SK-N-SH (cell line): ENCODE measurements around the gene PARP12. TPM values are rescaled to one million over a fixed set of nuclear protein-coding genes. Genes with fewer than 3 reads are reported as not detected.

Experiments used
- CTCF ChIA-PET: fragments of 300-600, 350-600 bp; formaldehyde crosslinking; extraction: SDS; loops from one replicate; lab custom pipeline; 2021; lab: Yijun Ruan, JAX
- POLR2A ChIA-PET: fragments of 350-600 bp; sonication (Branson Sonifier 250); formaldehyde crosslinking; extraction: SDS; loops from one replicate; lab custom pipeline; 2020; ENCODE audit warnings: antibody characterized with exemption, inconsistent platforms; lab: Yijun Ruan, JAX
- DNase-seq: peaks from one replicate; pipeline ENCODE4 v3.0.0; 2012
- H2AFZ ChIP-seq: fragments of 200-600 bp; sonication (generic); 2 replicates; pipeline ENCODE4 v1.8.1; 2016; ENCODE audit warnings: antibody characterized with exemption, mild to moderate bottlenecking, low read depth
- H3F3A ChIP-seq: fragments of 200-600 bp; sonication (generic); replicated peaks from 2 replicates; pipeline ENCODE3; 2016; ENCODE audit warnings: antibody characterized with exemption, mild to moderate bottlenecking; ENCODE audit not compliant: insufficient read depth
- H3K27ac ChIP-seq, 2 experiments: fragments of 200-500 bp in 1 of 2; fragments of 200-600 bp in 1 of 2; sonication (Bioruptor generic) in 1 of 2; sonication (generic), shearing (Covaris generic) in 1 of 2; 2 replicates each; pipeline versions ENCODE4 v1.5.1 to v1.6.1; 2014 to 2016; ENCODE audit warnings: low read depth in 2 of 2, inconsistent platforms in 1 of 2, low read length in 1 of 2, mild to moderate bottlenecking in 1 of 2, mixed read lengths in 1 of 2
- H3K27me3 ChIP-seq: fragments of 200-600 bp; sonication (generic), shearing (Covaris generic); 2 replicates; pipeline ENCODE4 v1.6.1; 2016; ENCODE audit warnings: mixed run types; ENCODE audit not compliant: insufficient read depth
- H3K36me3 ChIP-seq, 2 experiments: fragments of 200-500 bp in 1 of 2; fragments of 200-600 bp in 1 of 2; sonication (Bioruptor generic) in 1 of 2; sonication (generic) in 1 of 2; replicated peaks in 1 of 2; 2 replicates each; pipeline versions ENCODE3 to v1.5.1; 2014 to 2016; ENCODE audit warnings: low read length in 1 of 2, mild to moderate bottlenecking in 1 of 2; ENCODE audit not compliant: insufficient read depth in 2 of 2, control insufficient read depth in 1 of 2
- H3K4me1 ChIP-seq, 2 experiments: fragments of 200-500 bp in 1 of 2; fragments of 200-600 bp in 1 of 2; sonication (Bioruptor generic) in 1 of 2; sonication (generic), shearing (Covaris generic) in 1 of 2; 2 replicates each; pipeline versions ENCODE4 v1.5.1 to v1.6.1; 2014 to 2016; ENCODE audit warnings: low read depth in 1 of 2, low read length in 1 of 2, mixed run types in 1 of 2; ENCODE audit not compliant: insufficient read depth in 2 of 2, control insufficient read depth in 1 of 2
- H3K4me2 ChIP-seq: fragments of 200-600 bp; sonication (generic), shearing (Covaris generic); 2 replicates; pipeline ENCODE4 v1.6.1; 2017; ENCODE audit warnings: mixed run types
- H3K4me3 ChIP-seq, 2 experiments: fragments of 200-500 bp in 1 of 2; fragments of 200-600 bp in 1 of 2; sonication (Bioruptor generic) in 1 of 2; sonication (generic), shearing (Covaris generic) in 1 of 2; 2 replicates each; pipeline versions ENCODE4 v1.5.1 to v1.8.1; 2014 to 2016; ENCODE audit warnings: low read depth in 2 of 2, inconsistent platforms in 1 of 2, low read length in 1 of 2, mild to moderate bottlenecking in 1 of 2, mixed read lengths in 1 of 2, moderate library complexity in 1 of 2
- H3K79me2 ChIP-seq: fragments of 200-600 bp; sonication (generic); 2 replicates; pipeline ENCODE4 v1.8.1; 2017; ENCODE audit warnings: mild to moderate bottlenecking; ENCODE audit not compliant: insufficient read depth
- H3K9ac ChIP-seq: fragments of 200-600 bp; sonication (generic); 2 replicates; pipeline ENCODE4 v1.6.1; 2017; ENCODE audit warnings: mixed run types
- H3K9me2 ChIP-seq: fragments of 200-600 bp; sonication (generic); 2 replicates; pipeline ENCODE4 v1.6.1; 2017; ENCODE audit warnings: mixed run types
- H3K9me3 ChIP-seq: fragments of 200-600 bp; sonication (generic); 2 replicates; pipeline ENCODE4 v1.6.1; 2017; ENCODE audit warnings: mixed run types, mild to moderate bottlenecking, moderate library complexity
- H4K20me1 ChIP-seq: fragments of 200-600 bp; sonication (generic); 2 replicates; pipeline ENCODE4 v1.6.1; 2017; ENCODE audit warnings: mild to moderate bottlenecking, mixed run types; ENCODE audit not compliant: insufficient read depth
- JUND ChIP-seq: IDR thresholded peaks from 2 replicates; pipeline ENCODE4 v1.4.0; 2012
- NFIC ChIP-seq: IDR thresholded peaks from 2 replicates; pipeline ENCODE4 v1.4.0; 2012; ENCODE audit warnings: borderline replicate concordance
- PBX3 ChIP-seq: IDR thresholded peaks from 2 replicates; pipeline ENCODE4; 2012
- POLR2AphosphoS5 ChIP-seq: IDR thresholded peaks from 2 replicates; pipeline ENCODE4 v1.6.1; 2012; ENCODE audit warnings: low read depth, low read length
- RFX5 ChIP-seq: IDR thresholded peaks from 2 replicates; pipeline ENCODE4 v1.6.1; 2012; ENCODE audit warnings: mild to moderate bottlenecking, improper control_type of control experiment, low read length
- TAF1 ChIP-seq: IDR thresholded peaks from 2 replicates; pipeline ENCODE4 v1.6.1; 2012; ENCODE audit warnings: low read depth, mild to moderate bottlenecking, low read length, moderate library complexity, borderline replicate concordance
- YY1 ChIP-seq: IDR thresholded peaks from 2 replicates; pipeline ENCODE4 v1.4.0; 2012; ENCODE audit warnings: low read depth, mild to moderate bottlenecking
- WGBS: methylation state at CpG from one replicate; pipeline ENCODE4 v1.1.6; 2017; ENCODE audit warnings: low lambda C conversion rate; 5-methylcytosine and 5-hydroxymethylcytosine counted together
- polyA plus RNA-seq, 3 experiments: library from polyadenylated mRNA; depleted of rRNA; stranded (reverse); fragments of >200 nt; gene quantifications; 2 replicates each; pipeline ENCODE4 v1.2.3, GENCODE V29; 2012
- TF ChIP-seq, protein P1 (sequence below): IDR thresholded peaks from 2 replicates; pipeline ENCODE4 v1.4.0; 2012; ENCODE audit warnings: low read depth

PARP12 gene
- polyA plus RNA-seq, 1 of the 3 experiments (the other 2 are of a cell fraction), result 17.7 TPM

DNA sequence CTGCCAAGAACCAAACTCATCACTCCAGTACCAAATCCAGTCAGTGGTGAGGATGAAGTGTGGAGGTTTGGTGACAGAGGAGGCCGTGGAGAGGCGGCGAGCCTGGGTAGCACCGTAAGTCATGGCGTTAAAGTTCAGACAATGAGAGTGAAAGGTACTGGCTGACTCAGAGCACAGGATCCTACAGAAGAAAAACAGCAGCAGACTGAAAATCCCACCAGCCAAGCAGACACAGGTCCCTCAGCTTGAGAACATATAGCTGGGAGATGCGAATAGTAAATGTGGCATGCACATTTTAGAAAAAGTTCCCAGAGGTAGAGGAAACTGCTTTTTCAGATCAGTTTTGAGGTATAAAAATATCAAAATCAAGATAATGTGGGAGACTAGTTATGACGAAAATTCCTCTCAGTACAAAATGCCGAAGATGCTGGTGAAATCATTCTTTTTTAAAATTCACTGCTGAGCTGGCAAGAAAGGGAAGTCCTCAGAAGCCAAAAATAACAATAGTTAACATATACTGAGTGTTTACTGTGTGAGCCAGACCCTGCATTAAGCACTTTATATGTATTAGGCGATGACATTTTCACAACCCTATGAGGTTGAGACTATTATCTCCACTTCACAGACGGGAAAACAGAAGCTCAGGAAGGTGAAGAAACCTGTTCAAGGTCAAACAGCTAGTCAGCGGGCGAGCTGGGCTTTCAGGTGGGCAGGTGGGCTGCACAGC is 20.9 kb downstream of the PARP12 start:
- H2AFZ ChIP-seq, result no peak overlapping the region

DNA sequence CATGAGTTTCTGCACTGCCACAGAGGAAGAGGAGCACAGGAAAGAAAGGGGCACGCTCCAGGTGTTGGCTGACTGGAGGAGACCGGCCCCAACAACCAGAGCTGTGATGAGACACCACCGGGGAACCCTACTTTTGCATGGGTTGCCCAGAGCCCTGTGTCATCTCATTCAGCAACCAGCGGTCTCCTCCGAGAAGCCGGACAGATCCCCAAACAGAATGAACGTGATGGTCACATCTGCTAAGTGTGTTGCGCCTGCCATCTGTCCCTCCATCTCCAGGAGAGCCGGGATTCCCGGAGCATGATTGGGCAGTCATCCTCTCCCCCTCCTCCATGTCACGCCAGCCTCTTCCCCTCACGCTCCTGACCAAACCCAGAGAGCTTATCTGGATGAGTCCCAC is 22.9 kb downstream of the PARP12 start:
- no peak overlapping the region for H3K4me2 ChIP-seq
- no peak for DNase-seq
- WGBS, result 93% methylated on average over 12 of the region's 12 CpGs
- H3K9me3 ChIP-seq, result no peaks in the 10 kb centered on the region
- H2AFZ ChIP-seq, result no peak overlapping the region
- ChIA-PET POLR2A (no interaction called here), CTCF (interaction anchor here (0.8 to 1.6 kb wide), 4 partner anchors 13 to 540 kb away, joined by 3 to 4 read pairs (median 3); no protein-coding TSS in a partner anchor)
- no peaks in the 10 kb centered on the region for H3K36me3 ChIP-seq
- no peak overlapping the region for H3K4me3 ChIP-seq
- no peaks in the 10 kb centered on the region for H3K9me2 ChIP-seq
- no peaks in the 10 kb centered on the region for H3K27me3 ChIP-seq
- no peak overlapping the region for H3K9ac ChIP-seq
- peaks cover 8% of the 10 kb centered on the region for H3F3A ChIP-seq
- no peak for TF ChIP-seq PBX3
- no peak overlapping the region for H3K27ac ChIP-seq
- no peaks in the 10 kb centered on the region for H4K20me1 ChIP-seq
- peaks cover 18 to 27% of the 10 kb centered on the region in 2 experiments for H3K4me1 ChIP-seq
- no peaks in the 10 kb centered on the region for H3K79me2 ChIP-seq

More for the DNA sequence above, 20.9 kb downstream of the PARP12 start:
- H3K27me3 ChIP-seq, result no peaks in the 10 kb centered on the region
- H3K36me3 ChIP-seq, result peaks cover 0 to 5% of the 10 kb centered on the region in 2 experiments
- H3K27ac ChIP-seq, result peak overlapping the region in 1 of 2 experiments; percentile 31; a peak in 2 of 4 replicates
- no peaks in the 10 kb centered on the region for H3K9me2 ChIP-seq
- DNase-seq, result no peak
- H3K9ac ChIP-seq, result no peak overlapping the region
- no peaks in the 10 kb centered on the region for H4K20me1 ChIP-seq
- H3F3A ChIP-seq, result no peaks in the 10 kb centered on the region
- 93% methylated on average over 12 of the region's 12 CpGs for WGBS
- no peak overlapping the region for H3K4me3 ChIP-seq
- peak overlapping the region; percentile 16 for H3K4me2 ChIP-seq
- POLR2A ChIA-PET, result no interaction called here
- CTCF ChIA-PET, result interaction anchor here (0.5 to 1.6 kb wide), 5 partner anchors 10 to 66 kb away, joined by 3 to 5 read pairs (median 3); no protein-coding TSS in a partner anchor
- H3K79me2 ChIP-seq, result no peaks in the 10 kb centered on the region
- H3K9me3 ChIP-seq, result no peaks in the 10 kb centered on the region
- H3K4me1 ChIP-seq, result peaks cover 10 to 13% of the 10 kb centered on the region in 2 experiments
- no peak for TF ChIP-seq RFX5
- TF ChIP-seq PBX3, result no peak
- no peak for TF ChIP-seq POLR2AphosphoS5

- 96% methylated on average over 7 of the region's 7 CpGs for WGBS
- no peaks in the 10 kb centered on the region for H4K20me1 ChIP-seq
- no peaks in the 10 kb centered on the region for H3K36me3 ChIP-seq
- H3K27me3 ChIP-seq, result no peaks in the 10 kb centered on the region
- H3K79me2 ChIP-seq, result no peaks in the 10 kb centered on the region
- H3F3A ChIP-seq, result peaks cover 10% of the 10 kb centered on the region
- peaks cover 25 to 27% of the 10 kb centered on the region in 2 experiments for H3K4me1 ChIP-seq
- ChIA-PET POLR2A (no interaction called here), CTCF (interaction anchor here (1.0 kb wide), 1 partner anchor 29 kb away, joined by 3 read pairs; no protein-coding TSS in a partner anchor)
- TF ChIP-seq JUND (no peak), YY1 (no peak), NFIC (no peak), POLR2AphosphoS5 (no peak), RFX5 (no peak), TAF1 (no peak)
- TF ChIP-seq, protein P1, sequence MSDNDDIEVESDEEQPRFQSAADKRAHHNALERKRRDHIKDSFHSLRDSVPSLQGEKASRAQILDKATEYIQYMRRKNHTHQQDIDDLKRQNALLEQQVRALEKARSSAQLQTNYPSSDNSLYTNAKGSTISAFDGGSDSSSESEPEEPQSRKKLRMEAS, result no peak
- DNase-seq, result no peak
- no peaks in the 10 kb centered on the region for H3K9me3 ChIP-seq
- no peak overlapping the region for H3K4me3 ChIP-seq
- no peak overlapping the region for H3K9ac ChIP-seq
- H3K27ac ChIP-seq, result no peak overlapping the region
- H2AFZ ChIP-seq, result no peak overlapping the region
- H3K9me2 ChIP-seq, result no peaks in the 10 kb centered on the region
- H3K4me2 ChIP-seq, result no peak overlapping the region
These were observed 23.7 kb downstream of the PARP12 start for GRCh38 chr7:140039066-140039465.
